Measurements from ENCODE around the gene TAGLN.
A peak's percentile ranks its signal among the peaks of the same experiment; 100 is the strongest.

Gene TAGLN

DNA sequence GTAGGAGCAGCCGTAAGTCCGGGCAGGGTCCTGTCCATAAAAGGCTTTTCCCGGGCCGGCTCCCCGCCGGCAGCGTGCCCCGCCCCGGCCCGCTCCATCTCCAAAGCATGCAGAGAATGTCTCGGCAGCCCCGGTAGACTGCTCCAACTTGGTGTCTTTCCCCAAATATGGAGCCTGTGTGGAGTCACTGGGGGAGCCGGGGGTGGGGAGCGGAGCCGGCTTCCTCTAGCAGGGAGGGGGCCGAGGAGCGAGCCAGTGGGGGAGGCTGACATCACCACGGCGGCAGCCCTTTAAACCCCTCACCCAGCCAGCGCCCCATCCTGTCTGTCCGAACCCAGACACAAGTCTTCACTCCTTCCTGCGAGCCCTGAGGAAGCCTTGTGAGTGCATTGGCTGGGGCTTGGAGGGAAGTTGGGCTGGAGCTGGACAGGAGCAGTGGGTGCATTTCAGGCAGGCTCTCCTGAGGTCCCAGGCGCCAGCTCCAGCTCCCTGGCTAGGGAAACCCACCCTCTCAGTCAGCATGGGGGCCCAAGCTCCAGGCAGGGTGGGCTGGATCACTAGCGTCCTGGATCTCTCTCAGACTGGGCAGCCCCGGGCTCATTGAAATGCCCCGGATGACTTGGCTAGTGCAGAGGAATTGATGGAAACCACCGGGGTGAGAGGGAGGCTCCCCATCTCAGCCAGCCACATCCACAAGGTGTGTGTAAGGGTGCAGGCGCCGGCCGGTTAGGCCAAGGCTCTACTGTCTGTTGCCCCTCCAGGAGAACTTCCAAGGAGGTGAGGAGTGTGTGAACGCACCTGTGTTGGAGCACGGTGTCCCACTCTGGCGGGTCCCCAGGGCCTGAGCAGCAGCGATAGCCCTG lies at the start of gene TAGLN:
Gene TAGLN, plus strand, starts transcription at position 318 of the 863 bp plus-strand sequence. CDS start 3,644 bp downstream, outside the sequence.
- DNase-seq, result no peak

DNA sequence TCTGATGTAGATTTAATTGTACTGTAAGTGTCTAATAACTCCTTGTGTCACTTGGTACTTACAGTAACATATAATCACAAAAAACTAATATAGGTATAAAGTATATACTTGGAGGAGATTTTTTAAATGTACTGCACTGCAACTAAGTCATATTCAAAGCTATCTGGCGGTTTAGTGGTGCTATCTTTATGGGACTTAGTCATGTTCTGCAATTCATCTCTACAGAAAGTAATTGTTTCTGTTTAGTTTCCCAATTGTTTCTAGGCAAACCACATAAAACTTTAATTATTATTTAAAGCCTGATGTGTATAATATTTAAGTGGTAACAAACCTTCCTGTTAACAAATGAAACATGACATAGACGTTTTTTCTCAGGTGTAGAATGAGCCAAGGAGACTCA lies 47.1 kb upstream of the TAGLN start:
- DNase-seq, result no peak

DNA sequence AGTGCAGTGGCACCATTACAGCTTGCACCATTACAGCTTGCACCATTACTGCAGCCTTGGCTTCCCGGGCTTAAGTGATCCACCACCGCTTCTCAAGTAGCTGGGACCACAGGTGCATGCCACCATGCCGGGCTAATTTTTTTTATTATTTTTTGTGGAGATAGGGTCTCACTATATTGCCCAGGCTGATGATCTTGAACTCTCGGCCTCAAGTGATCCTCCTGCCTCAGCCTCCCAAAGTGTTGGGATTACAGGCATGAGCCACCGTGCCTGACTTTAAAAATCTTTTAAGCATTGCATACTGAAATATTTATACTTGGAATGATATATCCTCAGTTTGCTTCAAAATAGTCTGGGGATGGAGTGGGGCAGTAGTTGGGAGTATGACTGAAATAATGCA lies 44.7 kb upstream of the TAGLN start:
- DNase-seq, result no peak

DNA sequence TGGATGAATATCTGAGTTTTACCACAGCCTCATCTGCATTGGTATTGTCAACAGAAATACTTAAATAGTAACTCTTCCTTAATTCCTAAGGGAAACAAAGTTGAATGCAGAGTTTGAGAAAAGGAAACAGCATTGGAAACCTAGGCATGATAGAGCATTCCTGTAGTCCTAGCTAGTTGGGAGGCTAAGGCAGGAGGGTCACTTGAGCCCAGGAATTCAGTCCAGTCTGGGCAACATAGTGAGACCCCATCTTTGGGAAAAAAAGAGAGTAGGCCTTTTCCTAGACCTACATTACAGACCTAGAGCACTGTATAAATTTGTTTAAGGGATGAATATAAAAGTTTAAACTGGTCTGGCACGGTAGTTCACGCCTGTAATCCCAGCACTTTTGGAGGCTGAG lies 41.7 kb upstream of the TAGLN start:
- DNase-seq, result no peak

DNA sequence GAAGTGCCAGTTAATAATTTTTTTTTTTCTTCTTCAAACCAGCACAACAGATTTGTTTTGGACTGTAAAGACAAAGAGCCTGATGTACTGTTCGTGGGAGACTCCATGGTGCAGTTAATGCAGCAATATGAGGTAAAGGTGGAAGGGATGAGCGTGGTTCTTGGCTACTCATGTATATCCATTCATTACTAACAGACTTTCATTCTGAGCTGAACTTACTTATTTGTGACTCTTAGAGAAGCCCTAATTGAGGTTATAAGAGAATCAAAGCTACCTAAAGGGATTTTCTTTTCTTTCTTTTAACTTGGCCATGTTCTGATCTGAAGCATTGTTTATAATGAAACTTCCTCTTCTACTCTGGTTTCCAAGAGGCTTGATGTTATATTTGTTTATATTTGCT lies 39.3 kb upstream of the TAGLN start:
- DNase-seq, result no peak

DNA sequence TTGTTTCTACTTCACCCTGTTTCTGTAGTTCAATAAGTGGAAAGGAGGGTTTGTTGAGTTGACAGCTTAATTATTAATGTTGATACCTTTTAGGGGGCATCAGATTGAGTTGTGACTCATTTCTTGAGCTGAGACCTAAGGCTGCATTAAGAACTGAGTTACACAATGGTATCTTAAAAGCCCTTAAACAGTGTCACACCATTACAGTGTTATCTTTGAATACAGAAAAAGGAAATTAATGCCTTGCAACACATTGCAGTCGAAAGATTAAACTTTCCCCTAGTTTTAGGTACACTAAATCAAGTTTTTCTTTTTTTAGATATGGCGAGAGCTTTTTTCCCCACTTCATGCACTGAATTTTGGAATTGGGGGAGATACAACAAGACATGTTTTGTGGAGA lies 38.3 kb upstream of the TAGLN start:
- no peak for DNase-seq

DNA sequence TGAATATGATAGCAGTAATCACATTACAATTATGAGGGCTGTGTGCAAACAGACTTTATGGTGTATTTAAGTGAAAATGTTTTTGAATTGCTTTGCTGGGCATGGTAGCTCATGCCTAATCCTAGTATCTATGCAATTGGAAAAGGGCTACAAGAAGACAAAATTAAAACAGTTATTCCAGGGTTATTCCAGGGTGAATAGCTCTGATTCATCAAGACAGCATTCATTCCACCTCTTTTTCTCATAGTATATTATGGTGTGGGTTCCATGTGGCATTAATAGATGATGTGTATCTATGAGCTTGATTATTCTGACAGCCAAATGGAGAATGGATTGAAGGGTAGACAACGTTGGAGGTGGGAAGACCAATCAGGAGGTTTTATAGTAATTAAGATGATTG lies 32.7 kb upstream of the TAGLN start:
- DNase-seq, result no peak

DNA sequence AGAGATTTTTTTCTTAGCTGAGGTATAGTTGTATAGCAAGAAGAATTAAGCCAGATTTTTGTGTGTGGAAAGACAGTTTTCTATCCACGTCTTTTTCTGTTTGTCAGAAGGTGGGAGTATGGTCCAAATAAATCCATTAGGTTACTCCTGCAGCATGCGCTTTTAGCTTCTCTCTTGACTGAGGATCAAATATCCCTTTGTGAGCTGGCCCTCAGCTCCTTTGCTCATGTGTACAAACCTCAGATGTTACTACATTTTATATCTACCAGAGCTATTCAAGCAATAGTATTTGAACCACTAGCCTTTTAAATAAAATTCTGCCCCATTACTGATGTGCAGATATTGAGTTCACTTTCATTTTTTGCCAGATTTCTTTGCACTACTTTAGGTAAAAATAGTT lies 29.4 kb upstream of the TAGLN start:
- DNase-seq, result no peak

DNA sequence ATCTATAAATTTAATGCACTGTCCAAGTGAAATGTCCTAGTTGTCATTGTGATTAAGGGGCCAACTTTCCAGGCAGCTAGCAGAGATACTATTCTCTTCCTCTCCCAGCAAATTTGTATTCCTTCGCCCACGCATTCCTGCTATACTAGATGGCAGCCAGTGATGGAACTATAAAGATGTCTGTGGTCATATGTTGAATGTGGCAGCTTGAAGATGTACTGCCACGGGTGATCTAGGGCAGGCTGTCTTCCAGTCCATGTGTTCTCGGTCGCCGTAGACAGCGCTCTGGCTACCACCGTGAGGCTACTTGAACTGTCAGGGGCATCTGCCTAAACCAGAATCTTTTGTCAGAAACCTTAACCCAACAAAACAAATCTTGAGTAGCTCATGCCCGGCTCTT lies 29.0 kb upstream of the TAGLN start:
- DNase-seq, result no peak

DNA sequence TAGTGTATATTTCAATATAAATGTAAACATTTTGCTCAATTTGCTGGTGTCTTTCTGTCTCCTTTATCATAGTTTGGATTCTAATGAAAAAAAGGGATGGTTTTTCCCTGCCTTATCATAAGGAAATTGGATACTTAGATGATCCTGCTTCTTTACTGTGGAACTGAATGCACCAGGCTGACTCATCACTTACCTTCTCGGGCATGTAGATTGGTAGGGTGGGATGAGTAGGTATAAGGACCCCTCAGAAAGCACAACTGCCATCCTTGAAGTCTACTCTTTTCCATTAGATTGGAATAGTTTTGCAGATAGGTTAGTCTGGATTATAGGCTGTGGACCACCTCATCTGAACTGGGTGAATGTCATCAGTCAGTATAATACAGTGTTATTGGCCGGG lies 28.2 kb upstream of the TAGLN start:
- DNase-seq, result no peak

DNA sequence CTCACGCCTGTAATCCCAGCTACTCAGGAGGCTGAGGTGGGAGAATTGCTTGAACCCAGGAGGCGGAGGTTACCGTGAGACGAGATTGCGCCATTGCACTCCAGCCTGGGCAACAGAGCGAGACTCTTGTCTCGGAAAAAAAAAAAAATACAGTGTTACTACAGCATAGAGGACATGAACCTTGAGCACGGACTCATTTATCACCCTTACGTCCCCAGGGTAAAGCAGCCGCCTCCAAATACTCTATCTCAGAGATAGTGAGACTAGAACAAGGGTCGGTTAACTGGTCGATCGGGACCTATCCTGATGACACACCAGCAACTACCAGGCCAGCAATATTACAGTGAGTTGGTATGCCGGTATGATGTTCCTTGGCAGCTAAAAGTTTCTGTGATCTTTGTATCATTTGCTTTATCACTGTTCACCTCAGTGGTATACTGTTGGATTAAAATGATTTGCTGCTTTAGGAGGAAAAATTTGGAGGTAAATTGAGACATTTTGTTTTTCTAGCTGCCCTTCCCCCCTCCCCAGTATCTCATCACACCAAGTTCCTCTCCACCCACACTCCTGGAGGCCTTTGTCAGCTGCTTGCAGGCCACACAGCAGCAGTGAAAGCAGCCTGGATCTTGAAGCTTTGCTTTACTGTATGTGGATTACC lies 27.6 kb upstream of the TAGLN start:
- DNase-seq, result no peak

DNA sequence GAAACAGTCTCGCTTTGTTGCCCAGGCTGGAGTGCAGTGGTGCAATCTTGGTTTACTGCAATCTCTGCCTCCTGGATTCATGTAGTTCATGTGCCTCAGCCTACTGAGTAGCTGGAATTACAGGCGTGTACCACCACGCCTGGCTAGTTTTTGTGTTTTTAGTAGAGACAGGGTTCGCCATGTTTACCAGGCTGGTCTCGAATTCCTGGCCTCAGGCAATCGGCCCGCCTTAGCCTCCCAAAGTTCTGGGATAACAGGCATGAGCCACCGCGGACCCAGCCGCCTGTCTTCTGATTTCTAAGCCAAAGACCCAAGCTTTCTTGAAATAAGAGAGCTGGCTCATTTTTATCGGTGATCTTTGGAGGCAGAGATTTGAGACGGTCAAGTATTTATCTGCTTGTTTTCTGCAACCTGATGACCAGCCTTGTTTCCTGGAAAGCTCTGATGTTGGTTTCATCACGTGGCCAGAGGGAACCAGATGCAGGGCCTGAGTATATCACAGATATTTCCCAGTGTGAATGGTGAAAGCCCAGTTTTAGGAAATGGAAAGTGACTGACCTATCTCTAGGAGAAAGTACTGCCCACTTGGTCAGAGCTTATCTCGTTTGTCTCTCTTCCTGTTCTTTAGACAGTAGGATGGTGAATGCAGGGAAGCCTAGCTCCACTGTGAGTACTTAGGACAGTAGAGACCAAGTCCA lies 26.3 kb upstream of the TAGLN start:
- DNase-seq, result no peak

DNA sequence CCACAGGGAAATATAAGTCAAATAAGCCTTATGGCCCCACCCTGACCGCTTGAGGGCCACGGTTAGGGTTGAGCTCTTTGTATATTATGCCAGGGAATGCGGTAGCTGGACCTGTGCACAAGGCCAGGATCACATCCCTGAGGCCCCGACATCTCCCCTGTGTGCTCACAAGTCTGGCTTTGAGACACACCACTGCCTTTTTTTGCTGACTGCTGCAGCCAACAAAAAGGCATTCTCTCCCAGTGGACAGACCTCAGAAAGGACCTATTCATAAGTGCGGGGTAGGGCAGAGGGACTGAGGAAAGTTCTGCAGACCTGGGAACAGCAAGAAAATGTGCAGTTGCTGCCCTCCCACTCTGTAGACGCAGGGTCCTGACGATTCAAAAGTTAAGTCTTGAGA lies 24.1 kb upstream of the TAGLN start:
- DNase-seq, result no peak

DNA sequence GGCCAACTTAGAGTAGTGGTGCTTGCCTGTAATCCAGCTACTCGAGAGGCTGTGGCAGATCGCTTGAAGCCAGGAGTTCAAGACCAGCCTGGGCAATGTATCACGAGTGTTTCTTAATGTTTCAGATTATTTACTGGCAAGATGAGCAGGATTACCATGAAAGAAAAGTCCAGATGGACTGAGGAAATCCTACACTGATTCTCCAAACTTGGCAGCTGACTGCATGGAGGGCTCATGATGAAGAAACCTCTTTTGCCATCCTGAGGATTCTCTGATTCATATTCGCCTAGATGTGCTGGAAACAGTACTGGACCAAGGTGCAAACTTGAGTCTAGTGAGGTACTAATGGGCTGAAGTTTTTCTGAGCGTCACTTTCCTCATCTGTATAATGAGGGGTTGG lies 23.4 kb upstream of the TAGLN start:
- DNase-seq, result no peak

DNA sequence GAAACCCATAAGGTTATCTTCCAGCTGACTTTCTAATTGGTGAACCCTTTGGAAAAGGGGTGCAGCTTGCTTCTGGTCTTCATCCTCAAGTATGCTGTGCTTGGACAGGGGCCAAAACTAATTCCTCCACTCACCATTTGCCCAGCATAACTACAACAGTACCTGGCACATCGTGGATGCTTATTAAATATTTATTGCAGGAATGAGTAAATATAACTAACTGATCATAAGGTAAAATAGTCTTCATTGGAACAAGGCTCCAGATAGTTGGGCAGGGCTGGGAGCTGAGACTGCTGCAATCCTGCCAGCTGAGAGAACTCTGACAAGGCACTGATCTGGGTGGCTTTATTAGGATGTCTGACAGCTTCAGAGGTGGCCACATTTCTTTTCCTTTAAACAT lies 23.0 kb upstream of the TAGLN start:
- DNase-seq, result no peak

DNA sequence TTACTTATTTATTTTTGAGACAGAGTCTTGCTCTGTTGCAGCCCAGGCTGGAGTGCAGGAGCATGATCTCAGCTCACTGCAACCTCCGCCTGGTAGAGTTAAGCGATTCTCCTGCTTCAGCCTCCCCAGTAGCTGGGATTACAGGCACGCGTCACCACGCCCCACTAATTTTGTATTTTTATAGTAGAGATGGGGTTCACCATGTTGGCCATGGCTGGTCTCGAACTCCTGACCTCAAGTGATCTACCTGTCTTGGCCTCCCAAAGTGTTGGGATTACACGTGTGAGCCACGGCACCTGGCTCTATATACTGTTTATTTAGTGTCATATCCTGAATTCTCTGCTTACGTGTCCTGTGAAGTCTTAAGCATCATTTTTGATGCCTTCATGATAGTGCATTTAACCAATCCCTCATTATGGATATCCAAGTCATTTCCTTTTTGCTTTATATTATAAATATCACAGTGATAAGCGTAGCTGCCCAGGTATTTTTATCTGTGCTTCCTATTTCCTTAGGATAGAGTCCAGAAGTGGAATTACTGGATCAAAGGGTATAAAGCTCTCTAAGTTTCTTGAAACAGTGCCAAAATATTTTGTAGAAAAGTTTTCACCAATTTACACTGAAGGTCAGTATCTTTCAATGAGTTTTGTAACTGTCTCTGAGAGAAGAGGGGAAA lies 21.5 kb upstream of the TAGLN start:
- no peak for DNase-seq

DNA sequence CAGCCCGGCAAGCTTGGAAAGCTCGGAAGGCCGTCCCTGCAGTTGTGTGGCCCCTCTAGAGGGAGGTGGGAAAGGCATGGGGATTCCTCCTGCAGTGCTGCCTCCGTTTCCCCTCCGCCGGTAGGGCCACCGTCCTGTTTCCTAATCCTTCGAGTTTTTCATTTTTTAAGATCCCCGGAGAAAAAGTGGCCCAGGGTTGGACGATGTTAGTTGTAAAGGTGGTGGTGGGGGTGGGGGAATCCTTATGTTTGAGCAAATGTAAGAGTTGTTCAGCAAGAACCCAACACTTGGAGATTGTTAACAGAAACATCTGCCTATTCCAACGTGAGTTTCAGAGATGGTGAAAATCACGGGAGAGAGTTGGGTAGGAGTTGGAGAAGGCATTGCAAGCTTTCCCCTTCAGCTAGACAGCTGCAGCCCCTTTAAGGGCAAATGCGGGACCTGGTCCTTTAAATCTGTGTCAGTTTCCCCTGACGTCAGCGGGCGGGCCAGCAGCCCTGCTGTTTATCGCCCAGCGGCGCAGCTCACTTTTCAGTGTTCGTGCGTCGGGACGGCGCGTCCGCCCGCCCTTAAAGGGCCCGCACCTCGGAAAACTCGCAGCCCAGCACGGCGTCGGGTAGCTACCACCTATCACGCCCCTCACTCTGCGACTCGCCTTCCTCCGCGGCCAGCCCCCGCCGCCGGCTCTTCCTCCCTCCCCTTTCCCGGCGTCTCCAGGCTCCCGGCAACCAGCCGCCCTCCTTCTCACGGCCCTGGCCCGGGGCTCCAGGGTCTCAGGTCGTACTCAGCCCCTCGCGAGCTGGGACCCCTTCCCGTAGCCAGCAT lies 20.7 kb upstream of the TAGLN start, which contains the start of gene SIDT2:
Gene SIDT2, plus strand, starts transcription at position 534 of the 825 bp plus-strand sequence. CDS start 521 bp downstream, outside the sequence.
- peak; percentile 96 for DNase-seq

DNA sequence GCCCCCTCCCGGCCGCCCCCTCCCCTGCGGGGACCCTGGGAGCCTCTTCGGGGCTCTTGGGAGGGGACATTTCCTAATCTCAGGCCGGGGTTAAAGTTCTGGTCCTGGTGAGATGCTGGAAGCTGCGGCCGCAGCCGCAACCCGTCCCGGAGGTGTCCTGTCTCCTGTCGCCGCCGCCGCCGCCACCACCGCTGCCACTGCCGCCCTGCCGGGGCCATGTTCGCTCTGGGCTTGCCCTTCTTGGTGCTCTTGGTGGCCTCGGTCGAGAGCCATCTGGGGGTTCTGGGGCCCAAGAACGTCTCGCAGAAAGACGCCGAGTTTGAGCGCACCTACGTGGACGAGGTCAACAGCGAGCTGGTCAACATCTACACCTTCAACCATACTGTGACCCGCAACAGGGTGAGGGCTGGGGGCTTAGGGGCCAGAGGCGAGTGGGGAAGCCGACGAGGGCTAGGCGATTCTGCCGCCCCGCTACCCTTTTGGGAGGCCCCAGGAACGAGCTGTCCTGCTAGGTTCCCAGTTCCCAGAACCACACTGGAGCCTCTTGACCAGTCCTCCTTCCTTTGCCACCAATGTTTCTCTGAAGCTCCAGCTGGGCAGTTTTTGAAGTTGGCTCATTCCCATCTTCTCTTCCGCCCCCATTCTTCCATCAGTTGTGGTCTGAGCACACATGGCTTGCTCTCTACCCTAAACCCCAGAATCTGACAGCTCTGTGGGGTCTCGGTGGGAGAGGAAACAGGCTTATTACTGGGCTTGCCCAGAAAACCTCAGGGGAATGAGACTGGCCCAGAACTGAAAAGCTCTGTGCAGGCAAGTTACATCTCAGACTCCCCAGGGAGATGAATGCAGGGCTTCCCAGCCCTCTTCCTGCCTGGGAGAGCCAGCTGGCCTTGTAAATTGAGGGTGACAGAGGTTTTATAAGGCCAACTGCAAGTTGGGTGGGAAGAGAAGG lies 19.8 kb upstream of the TAGLN start:
- peak; percentile 26 for DNase-seq

DNA sequence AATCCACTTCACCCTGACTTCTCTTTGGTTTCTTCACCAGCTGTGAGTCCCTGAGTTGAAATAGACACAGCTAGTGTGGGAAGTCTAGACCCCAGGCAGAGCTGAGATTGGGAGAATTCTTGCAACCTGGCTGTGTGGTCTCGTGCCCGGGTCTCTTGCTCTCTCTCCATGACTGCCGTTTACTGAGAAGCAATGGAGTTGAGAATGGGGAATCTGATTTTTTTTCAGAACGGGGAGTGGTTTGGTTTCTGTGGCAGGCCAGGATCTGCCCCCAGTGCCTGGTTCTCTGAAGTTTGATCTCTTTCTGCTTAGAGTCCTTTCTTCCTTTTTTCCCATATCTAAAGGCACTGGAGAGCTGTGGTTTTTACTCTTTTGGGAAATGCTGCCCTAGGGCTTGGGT lies 19.1 kb upstream of the TAGLN start:
- no peak for DNase-seq

DNA sequence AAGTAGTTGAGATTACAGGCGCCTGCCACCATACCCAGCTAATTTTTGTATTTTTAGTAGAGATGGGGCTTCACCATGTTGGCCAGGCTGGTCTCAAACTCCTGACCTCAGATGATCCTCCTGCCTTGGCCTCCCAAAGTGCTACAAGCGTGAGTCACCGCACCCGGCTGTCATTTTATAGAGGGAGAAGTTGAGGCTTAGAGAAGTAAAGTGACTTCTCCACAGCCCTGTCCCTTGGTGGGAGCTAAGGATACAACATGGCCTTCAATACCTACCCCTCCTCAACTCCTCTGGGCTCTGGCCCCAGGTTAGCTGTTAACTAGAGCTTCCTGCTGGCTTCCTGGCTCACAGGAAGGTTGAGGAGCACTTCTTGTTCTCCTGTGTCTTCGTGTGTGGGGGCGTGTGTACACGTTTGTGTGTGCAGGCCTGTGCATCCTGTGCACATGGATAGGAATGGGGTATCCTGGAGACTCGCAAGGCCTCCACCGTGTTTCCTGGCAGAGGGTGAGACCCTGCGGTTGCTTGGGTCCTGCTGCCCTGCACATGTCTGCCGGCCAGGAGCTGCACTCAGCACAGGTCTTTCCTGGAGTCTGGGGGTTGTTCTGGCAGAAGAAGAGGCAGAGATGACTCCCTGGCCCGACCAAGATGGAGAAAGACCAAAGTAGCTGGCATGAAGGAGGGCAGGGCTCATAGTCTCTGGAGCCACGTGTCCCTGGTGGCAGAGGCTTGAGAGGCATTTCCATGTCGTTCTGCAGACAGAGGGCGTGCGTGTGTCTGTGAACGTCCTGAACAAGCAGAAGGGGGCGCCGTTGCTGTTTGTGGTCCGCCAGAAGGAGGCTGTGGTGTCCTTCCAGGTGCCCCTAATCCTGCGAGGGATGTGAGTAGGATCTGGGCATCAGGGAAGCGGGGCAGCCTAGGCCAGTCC lies 18.2 kb upstream of the TAGLN start:
- DNase-seq, result no peak

Measured in NCI-H1105 treated with DMSO at 0.1 percent for 48 hours (cell line).